ENCODE results near the gene MFAP3. TPM values are rescaled to one million over a fixed set of nuclear protein-coding genes. Genes with fewer than 3 reads are reported as not detected.

The MFAP3 gene
- total and polyA plus RNA-seq, 9 donors: 9.1 to 33.2 (median 23.2) TPM

DNA sequence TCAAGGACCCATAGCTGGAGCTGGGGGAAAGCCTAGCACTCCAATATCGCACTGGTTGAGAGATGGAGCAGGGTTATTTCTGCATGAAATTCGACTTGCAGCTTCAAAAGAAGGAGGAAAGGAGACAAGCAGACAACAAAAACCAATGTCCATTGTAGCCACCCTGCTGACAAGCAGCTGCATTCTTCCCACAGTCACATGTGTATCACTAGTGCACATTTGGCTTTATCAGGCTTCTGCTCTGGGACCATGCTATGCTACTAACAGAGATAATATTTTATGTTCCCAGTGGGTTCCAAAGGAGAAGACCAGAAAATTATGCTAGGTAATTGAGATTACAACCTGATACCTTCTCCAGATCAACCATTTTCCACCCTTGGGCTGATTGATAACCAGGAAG, 59.7 kb downstream of the MFAP3 start:
- H3K36me3 ChIP-seq: no peaks in the 10 kb centered on the region
- H3K4me1 ChIP-seq (ENCODE audit: insufficient read depth): no peaks in the 10 kb centered on the region
- DNase-seq: no peak
- WGBS, 3 donors: 74 to 85% (median 79%) methylated on average over 2 of the region's 2 CpGs
- TF ChIP-seq, protein P1, sequence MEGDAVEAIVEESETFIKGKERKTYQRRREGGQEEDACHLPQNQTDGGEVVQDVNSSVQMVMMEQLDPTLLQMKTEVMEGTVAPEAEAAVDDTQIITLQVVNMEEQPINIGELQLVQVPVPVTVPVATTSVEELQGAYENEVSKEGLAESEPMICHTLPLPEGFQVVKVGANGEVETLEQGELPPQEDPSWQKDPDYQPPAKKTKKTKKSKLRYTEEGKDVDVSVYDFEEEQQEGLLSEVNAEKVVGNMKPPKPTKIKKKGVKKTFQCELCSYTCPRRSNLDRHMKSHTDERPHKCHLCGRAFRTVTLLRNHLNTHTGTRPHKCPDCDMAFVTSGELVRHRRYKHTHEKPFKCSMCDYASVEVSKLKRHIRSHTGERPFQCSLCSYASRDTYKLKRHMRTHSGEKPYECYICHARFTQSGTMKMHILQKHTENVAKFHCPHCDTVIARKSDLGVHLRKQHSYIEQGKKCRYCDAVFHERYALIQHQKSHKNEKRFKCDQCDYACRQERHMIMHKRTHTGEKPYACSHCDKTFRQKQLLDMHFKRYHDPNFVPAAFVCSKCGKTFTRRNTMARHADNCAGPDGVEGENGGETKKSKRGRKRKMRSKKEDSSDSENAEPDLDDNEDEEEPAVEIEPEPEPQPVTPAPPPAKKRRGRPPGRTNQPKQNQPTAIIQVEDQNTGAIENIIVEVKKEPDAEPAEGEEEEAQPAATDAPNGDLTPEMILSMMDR (IDR thresholded peaks at IDR 0.05): no peak
- TF ChIP-seq EP300 (IDR thresholded peaks at IDR 0.05) (no peak), POLR2A (IDR thresholded peaks at IDR 0.05) (no peak)
- intact Hi-C loops (cut with DNase I): no loop called here
- no peaks in the 10 kb centered on the region for H3K27me3 ChIP-seq
- H3K9me3 ChIP-seq: no peaks in the 10 kb centered on the region
- no peak overlapping the region for H3K4me3 ChIP-seq
- H3K27ac ChIP-seq: no peak overlapping the region

DNA sequence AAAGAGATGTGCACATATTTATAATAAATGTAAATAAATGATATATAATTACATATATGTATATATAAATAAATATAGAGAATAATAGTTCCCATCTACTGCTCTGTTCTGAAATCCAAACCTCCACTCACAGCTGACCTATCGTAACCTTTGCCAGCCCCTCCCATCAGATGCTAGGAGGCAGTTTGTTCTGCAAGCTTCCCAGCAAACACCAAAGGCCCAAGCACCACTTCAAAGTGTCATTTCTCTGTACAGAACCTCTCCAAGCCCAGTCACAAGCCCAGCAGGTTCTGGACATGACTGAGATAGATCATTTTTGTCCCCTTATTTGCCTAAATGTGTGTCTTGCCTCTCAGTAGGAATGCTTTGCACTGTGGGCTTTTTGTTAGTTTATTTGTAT, 62.4 kb downstream of the MFAP3 start:
- H3K27ac ChIP-seq: no peak overlapping the region
- no peaks in the 10 kb centered on the region for H3K36me3 ChIP-seq
- no peaks in the 10 kb centered on the region for H3K27me3 ChIP-seq
- TF ChIP-seq POLR2A (IDR thresholded peaks at IDR 0.05): no peak
- TF ChIP-seq EP300 (IDR thresholded peaks at IDR 0.05): no peak
- TF ChIP-seq, protein P1 (IDR thresholded peaks at IDR 0.05): no peak
- H3K4me3 ChIP-seq: no peak overlapping the region
- no peak for DNase-seq
- 89 to 93% (median 89%) methylated on average over 1 of the region's 1 CpG for WGBS, 3 donors
- H3K9me3 ChIP-seq: no peaks in the 10 kb centered on the region
- no peaks in the 10 kb centered on the region for H3K4me1 ChIP-seq (ENCODE audit: insufficient read depth)
- intact Hi-C loops (cut with DNase I): no loop called here

DNA sequence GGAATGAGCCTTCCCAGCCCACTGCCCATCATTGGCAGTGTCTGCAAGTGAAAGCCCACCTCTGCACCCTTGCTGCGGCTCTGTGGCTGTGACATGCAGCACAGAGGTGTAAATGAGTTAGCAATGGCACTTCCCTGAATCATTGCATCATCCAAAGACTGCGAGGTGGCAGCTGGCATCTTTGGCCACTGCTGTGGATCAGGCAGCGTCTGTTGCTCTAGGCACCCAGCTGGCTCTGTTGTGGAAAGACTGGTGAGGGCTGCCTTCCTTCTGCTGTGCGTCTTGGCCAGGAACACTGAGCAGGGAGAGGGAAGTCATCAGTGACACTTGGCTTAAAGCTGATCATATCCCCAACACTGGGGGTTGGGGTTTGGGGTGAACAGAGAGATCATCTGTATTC, 64.5 kb downstream of the MFAP3 start:
- H3K27ac ChIP-seq: no peak overlapping the region
- H3K36me3 ChIP-seq: no peaks in the 10 kb centered on the region
- H3K4me3 ChIP-seq: no peak overlapping the region
- intact Hi-C loops (cut with DNase I): no loop called here
- no peaks in the 10 kb centered on the region for H3K9me3 ChIP-seq
- 57 to 70% (median 70%) methylated on average over 4 of the region's 4 CpGs for WGBS, 3 donors
- no peak for DNase-seq
- TF ChIP-seq POLR2A (IDR thresholded peaks at IDR 0.05) (no peak), EP300 (IDR thresholded peaks at IDR 0.05) (no peak)
- TF ChIP-seq, protein P1 (IDR thresholded peaks at IDR 0.05): no peak
- H3K27me3 ChIP-seq: no peaks in the 10 kb centered on the region
- H3K4me1 ChIP-seq (ENCODE audit: insufficient read depth): no peaks in the 10 kb centered on the region

Other genes with a start within 250 kb of the MFAP3 start
- gene FAM114A2, start 57 bp upstream of the MFAP3 start, total RNA-seq: 10 to 100 TPM; 11.0 to 63.3 (median 41.5) TPM
- gene FAM114A2, start 57 bp upstream of the MFAP3 start, polyA plus RNA-seq: 10 to 100 TPM in 1 of 2 donors, 1 to 10 TPM in 1; 9.6 to 15.9 TPM
- 100 to 1,000 TPM in 3 of 7 donors, 10 to 100 TPM in 4; 37.2 to 119 (median 88.7) TPM for gene GALNT10, start 151.8 kb downstream of the MFAP3 start, total RNA-seq
- 100 to 1,000 TPM in 1 of 2 donors, 10 to 100 TPM in 1; 34.5 to 206 TPM for gene GALNT10, start 151.8 kb downstream of the MFAP3 start, polyA plus RNA-seq

Data from ovary (tissue), 9 donors.